Keratinocyte (primary cell): Measurements from ENCODE around the gene MDK. TPM values are rescaled to one million over a fixed set of nuclear protein-coding genes. Genes with fewer than 3 reads are reported as not detected.

Experiments
- DNase-seq: peaks from one replicate; pipeline ENCODE4 v3.0.0-alpha.2; 2011; ENCODE audit warnings: low read depth, missing footprints, low spot score
- FAIRE-seq: peaks from 2 replicates; lab custom pipeline; 2011; peaks lifted over from hg19 to GRCh38; lab: Jason Lieb, UNC
- H2AFZ ChIP-seq: 2 replicates; pipeline ENCODE4 v1.6.0; 2012; ENCODE audit warnings: low read length, control low read depth, inconsistent platforms; ENCODE audit not compliant: control insufficient read depth
- H3K27ac ChIP-seq: 2 replicates; pipeline ENCODE4 v1.5.1; 2011; ENCODE audit warnings: low read length; ENCODE audit not compliant: control insufficient read depth, insufficient read depth
- H3K27me3 ChIP-seq: 3 replicates; pipeline ENCODE4 v1.6.0; 2011; ENCODE audit warnings: low read length; ENCODE audit not compliant: control insufficient read depth, insufficient read depth; ENCODE audit errors: extremely low read depth
- H3K36me3 ChIP-seq, 2 experiments: 2 replicates in 1 of 2; 3 replicates in 1 of 2; pipeline ENCODE4 v1.5.1; 2011; ENCODE audit warnings: low read length in 2 of 2, mild to moderate bottlenecking in 1 of 2; ENCODE audit not compliant: control insufficient read depth in 2 of 2, insufficient read depth in 2 of 2; ENCODE audit errors: extremely low read depth in 1 of 2
- H3K4me1 ChIP-seq: 3 replicates; pipeline ENCODE4 v1.5.1; 2011; ENCODE audit warnings: low read length; ENCODE audit not compliant: control insufficient read depth, insufficient read depth; ENCODE audit errors: extremely low read depth
- H3K4me2 ChIP-seq: 3 replicates; pipeline ENCODE4 v1.6.0; 2011; ENCODE audit warnings: low read depth, low read length; ENCODE audit not compliant: control insufficient read depth, insufficient read depth; ENCODE audit errors: extremely low read depth
- H3K4me3 ChIP-seq, 3 experiments: fragments of 200-600 bp in 1 of 3; sonication (generic) in 1 of 3; 2 replicates in 2 of 3; 3 replicates in 1 of 3; pipeline ENCODE4 v1.5.1; 2011 to 2016; ENCODE audit warnings: low read length in 3 of 3, mild to moderate bottlenecking in 3 of 3, control low read depth in 2 of 3, inconsistent platforms in 1 of 3, low read depth in 1 of 3, mixed read lengths in 1 of 3, mixed run types in 1 of 3, moderate library complexity in 1 of 3; ENCODE audit not compliant: control insufficient read depth in 2 of 3, insufficient read depth in 2 of 3; ENCODE audit errors: extremely low read depth in 1 of 3
- H3K79me2 ChIP-seq: 2 replicates; pipeline ENCODE4 v1.6.0; 2012; ENCODE audit warnings: low read length; ENCODE audit not compliant: control insufficient read depth, insufficient read depth
- H3K9ac ChIP-seq: 3 replicates; pipeline ENCODE4 v1.6.0; 2011; ENCODE audit warnings: low read length; ENCODE audit not compliant: control insufficient read depth, insufficient read depth; ENCODE audit errors: extremely low read depth
- H3K9me1 ChIP-seq: 3 replicates; pipeline ENCODE4 v1.6.0; 2011; ENCODE audit warnings: low read length; ENCODE audit not compliant: control insufficient read depth, insufficient read depth; ENCODE audit errors: extremely low read depth
- H3K9me3 ChIP-seq: 2 replicates; pipeline ENCODE4 v1.5.1; 2012; ENCODE audit warnings: low read depth, low read length; ENCODE audit not compliant: control insufficient read depth
- H4K20me1 ChIP-seq: 3 replicates; pipeline ENCODE4 v1.6.0; 2011; ENCODE audit warnings: low read length; ENCODE audit not compliant: control insufficient read depth, insufficient read depth; ENCODE audit errors: extremely low read depth
- EZH2 ChIP-seq: IDR thresholded peaks from one replicate; pipeline ENCODE4 v1.6.1; 2012; ENCODE audit warnings: inconsistent platforms, mild to moderate bottlenecking, low read length, moderate library complexity
- dilution Hi-C: fragments of 300-500 bp; cut with MboI; formaldehyde crosslinking; loops from one replicate; pipeline ENCODE4 v1.7.0; 2020; ENCODE audit warnings: low sequenced_read_pairs; ENCODE audit not compliant: extremely low pct_ligation_motif_present
- polyA plus RNA-seq, 5 experiments: library from polyadenylated mRNA; depleted of rRNA in 3 of 5; stranded (reverse) in 3 of 5; stranded (forward) in 1 of 5; unstranded in 1 of 5; fragments of >200 nt; gene quantifications; 1 replicate in 1 of 5; 2 replicates in 3 of 5; 3 replicates in 1 of 5; pipeline versions ENCODE4 v1.2.1 to v1.2.3, GENCODE V29; 2011 to 2012; ENCODE audit warnings: missing spikeins in 2 of 5, low read depth in 1 of 5, low replicate concordance in 1 of 5
- TF ChIP-seq, protein P1 (sequence below), 3 experiments: IDR thresholded peaks in 1 of 3; conservative IDR thresholded peaks in 1 of 3; optimal IDR thresholded peaks in 1 of 3; 2 replicates in 2 of 3; 3 replicates in 1 of 3; pipeline versions ENCODE3 to v1.5.1; 2011; ENCODE audit warnings: low read length in 3 of 3, mild to moderate bottlenecking in 3 of 3, moderate library complexity in 2 of 3, control low read depth in 1 of 3, inconsistent platforms in 1 of 3; ENCODE audit not compliant: insufficient read depth in 2 of 3; ENCODE audit errors: extremely low read depth in 1 of 3

Gene MDK
- polyA plus RNA-seq, 1 donor (not counting 4 experiments of a cell fraction or from before 2014, with no cell fraction given) = 5.4 TPM

DNA sequence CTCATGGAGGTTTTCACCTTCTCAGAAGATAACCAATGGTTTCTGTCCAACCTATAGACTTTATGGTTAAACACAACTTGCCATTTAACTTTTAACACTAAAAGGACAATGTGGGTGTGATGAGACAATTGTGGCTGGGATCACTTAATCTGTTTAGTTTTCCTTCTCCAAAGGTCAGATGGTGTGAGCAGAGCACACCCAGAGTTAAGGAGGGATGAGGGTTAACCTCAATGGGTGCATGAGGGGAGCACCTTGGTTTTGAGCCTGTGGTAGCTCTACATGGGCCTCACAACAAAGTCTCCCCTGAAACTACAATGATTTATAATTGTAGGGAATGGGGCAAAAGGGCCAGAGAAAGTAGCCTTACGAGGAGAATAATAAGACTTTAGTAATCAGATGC, 39.0 kb downstream of the MDK start:
- DNase-seq = no peak
- H3K4me2 ChIP-seq = no peak overlapping the region
- peaks cover 15 to 19% of the 10 kb centered on the region in 2 experiments for H3K36me3 ChIP-seq
- no peak overlapping the region for H2AFZ ChIP-seq
- H3K4me1 ChIP-seq = no peaks in the 10 kb centered on the region
- no peaks in the 10 kb centered on the region for H4K20me1 ChIP-seq
- no peaks in the 10 kb centered on the region for H3K79me2 ChIP-seq
- H3K27me3 ChIP-seq = no peaks in the 10 kb centered on the region
- no peak overlapping the region for H3K4me3 ChIP-seq
- H3K9me1 ChIP-seq = no peaks in the 10 kb centered on the region
- H3K9ac ChIP-seq = no peak overlapping the region
- TF ChIP-seq EZH2 = no peak
- TF ChIP-seq, protein P1, sequence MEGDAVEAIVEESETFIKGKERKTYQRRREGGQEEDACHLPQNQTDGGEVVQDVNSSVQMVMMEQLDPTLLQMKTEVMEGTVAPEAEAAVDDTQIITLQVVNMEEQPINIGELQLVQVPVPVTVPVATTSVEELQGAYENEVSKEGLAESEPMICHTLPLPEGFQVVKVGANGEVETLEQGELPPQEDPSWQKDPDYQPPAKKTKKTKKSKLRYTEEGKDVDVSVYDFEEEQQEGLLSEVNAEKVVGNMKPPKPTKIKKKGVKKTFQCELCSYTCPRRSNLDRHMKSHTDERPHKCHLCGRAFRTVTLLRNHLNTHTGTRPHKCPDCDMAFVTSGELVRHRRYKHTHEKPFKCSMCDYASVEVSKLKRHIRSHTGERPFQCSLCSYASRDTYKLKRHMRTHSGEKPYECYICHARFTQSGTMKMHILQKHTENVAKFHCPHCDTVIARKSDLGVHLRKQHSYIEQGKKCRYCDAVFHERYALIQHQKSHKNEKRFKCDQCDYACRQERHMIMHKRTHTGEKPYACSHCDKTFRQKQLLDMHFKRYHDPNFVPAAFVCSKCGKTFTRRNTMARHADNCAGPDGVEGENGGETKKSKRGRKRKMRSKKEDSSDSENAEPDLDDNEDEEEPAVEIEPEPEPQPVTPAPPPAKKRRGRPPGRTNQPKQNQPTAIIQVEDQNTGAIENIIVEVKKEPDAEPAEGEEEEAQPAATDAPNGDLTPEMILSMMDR (optimal IDR thresholded peaks at IDR 0.05 in 1 of 3, IDR thresholded peaks at IDR 0.05 in 1 of 3, conservative IDR thresholded peaks at IDR 0.05 in 1 of 3; ENCODE audit: extremely low read depth in 1 of 3, insufficient read depth in 2 of 3, low read length in 3 of 3) = no peak
- FAIRE-seq = no peak
- no peaks in the 10 kb centered on the region for H3K9me3 ChIP-seq
- dilution Hi-C loops = no loop called here
- no peak overlapping the region for H3K27ac ChIP-seq

- DNase-seq = no peak
Measured at GRCh38 chr11:46421257-46421880, 39.9 kb downstream of the MDK start.

More at GRCh38 chr11:46421257-46421880, 39.9 kb downstream of the MDK start:
- no peak overlapping the region for H3K4me2 ChIP-seq
- H3K36me3 ChIP-seq = peaks cover 18 to 19% of the 10 kb centered on the region in 2 experiments
- dilution Hi-C loops = no loop called here
- peaks cover 3% of the 10 kb centered on the region for H3K4me1 ChIP-seq
- no peak overlapping the region for H3K9ac ChIP-seq
- H2AFZ ChIP-seq = no peak overlapping the region
- no peaks in the 10 kb centered on the region for H4K20me1 ChIP-seq
- H3K27me3 ChIP-seq = no peaks in the 10 kb centered on the region
- H3K27ac ChIP-seq = no peak overlapping the region
- H3K9me1 ChIP-seq = no peaks in the 10 kb centered on the region
- H3K9me3 ChIP-seq = no peaks in the 10 kb centered on the region
- no peak for FAIRE-seq
- H3K79me2 ChIP-seq = no peaks in the 10 kb centered on the region
- no peak overlapping the region for H3K4me3 ChIP-seq
- TF ChIP-seq, protein P1 (optimal IDR thresholded peaks at IDR 0.05 in 1 of 3, IDR thresholded peaks at IDR 0.05 in 1 of 3, conservative IDR thresholded peaks at IDR 0.05 in 1 of 3; ENCODE audit: extremely low read depth in 1 of 3, insufficient read depth in 2 of 3, low read length in 3 of 3) = no peak
- TF ChIP-seq EZH2 = no peak
